ENCODE results near the gene CYTH2.

The CYTH2 gene

GRCh38 chr19:48469289-48469881, at the start of gene CYTH2:
Gene CYTH2, plus strand, starts transcription at chr19:48469369. Its CDS starts 139 bp downstream, at chr19:48469508.
- DNase-seq: no peak

- DNase-seq: no peak
Observed at GRCh38 chr19:48421548-48421947, 47.6 kb upstream of the CYTH2 start.

- DNase-seq: no peak
Observed at GRCh38 chr19:48424694-48425219, 44.4 kb upstream of the CYTH2 start.

GRCh38 chr19:48428670-48429069, 40.5 kb upstream of the CYTH2 start:
- no peak for DNase-seq

GRCh38 chr19:48433337-48433736, 35.8 kb upstream of the CYTH2 start:
- DNase-seq: no peak

- no peak for DNase-seq
Observed at GRCh38 chr19:48436586-48436985, 32.6 kb upstream of the CYTH2 start.

GRCh38 chr19:48441360-48442050, 27.7 kb upstream of the CYTH2 start:
- DNase-seq: no peak

GRCh38 chr19:48442116-48443035, 26.8 kb upstream of the CYTH2 start:
- no peak for DNase-seq

GRCh38 chr19:48443256-48443655, 25.9 kb upstream of the CYTH2 start:
- no peak for DNase-seq

- no peak for DNase-seq
Observed at GRCh38 chr19:48443731-48444128, 25.4 kb upstream of the CYTH2 start.

- DNase-seq: no peak
Observed at GRCh38 chr19:48444129-48444935, 24.8 kb upstream of the CYTH2 start.

- DNase-seq: peak; percentile 65
Observed at GRCh38 chr19:48444936-48445200, 24.3 kb upstream of the CYTH2 start.

GRCh38 chr19:48445256-48445605, 23.9 kb upstream of the CYTH2 start:
- peak; percentile 90 for DNase-seq

- peak; percentile 97 for DNase-seq
Observed at GRCh38 chr19:48445606-48446481, 23.3 kb upstream of the CYTH2 start, which contains the start of gene GRWD1. Gene GRWD1, plus strand, starts transcription at chr19:48445983. Its CDS starts 23 bp downstream, at chr19:48446006.

GRCh38 chr19:48446579-48446978, 22.6 kb upstream of the CYTH2 start:
- no peak for DNase-seq

- no peak for DNase-seq
Observed at GRCh38 chr19:48448563-48448962, 20.6 kb upstream of the CYTH2 start.

GRCh38 chr19:48450441-48450840, 18.7 kb upstream of the CYTH2 start:
- DNase-seq: no peak

- no peak for DNase-seq
Observed at GRCh38 chr19:48450863-48451262, 18.3 kb upstream of the CYTH2 start.

- DNase-seq: no peak
Observed at GRCh38 chr19:48451624-48452023, 17.5 kb upstream of the CYTH2 start.

GRCh38 chr19:48452289-48453190, 16.6 kb upstream of the CYTH2 start:
- DNase-seq: no peak
